Measurements from ENCODE around the gene HPCA. TPM values are rescaled to one million over a fixed set of nuclear protein-coding genes. Genes with fewer than 3 reads are reported as not detected.

The HPCA gene
- total and polyA plus RNA-seq, 10 donors: 0.29 to 0.33 (median 0.32) TPM; not detected in 7

DNA sequence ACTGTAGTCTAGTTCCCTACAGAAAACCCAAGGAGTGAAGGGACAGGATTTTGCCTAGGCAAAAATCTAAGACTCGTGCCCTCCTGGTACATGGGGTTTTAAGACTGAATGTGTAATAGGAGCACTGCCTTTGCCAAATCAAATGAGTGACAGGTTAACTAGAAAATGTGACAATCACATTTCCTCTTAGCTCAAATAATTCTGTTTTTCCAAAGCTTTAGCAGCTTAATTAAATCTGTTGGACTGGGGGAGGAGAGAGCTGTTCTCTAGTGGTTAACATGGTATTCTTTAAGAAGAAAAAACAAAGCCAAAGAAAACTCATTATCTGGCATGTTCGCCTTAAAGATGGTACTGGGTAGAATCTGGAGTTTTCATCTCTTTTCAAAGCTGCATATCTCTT, 28.2 kb upstream of the HPCA start:
- DNase-seq: no peak
- peaks cover 0 to 14% (median 5%) of the 10 kb centered on the region in 6 donors for H3K4me1 ChIP-seq
- no peaks in the 10 kb centered on the region for H3K27me3 ChIP-seq (replicated peaks in 1 of 7)
- TF ChIP-seq POLR2AphosphoS5 (IDR thresholded peaks at IDR 0.05) (no peak), POLR2A (IDR thresholded peaks at IDR 0.05) (no peak)
- TF ChIP-seq, protein P1, sequence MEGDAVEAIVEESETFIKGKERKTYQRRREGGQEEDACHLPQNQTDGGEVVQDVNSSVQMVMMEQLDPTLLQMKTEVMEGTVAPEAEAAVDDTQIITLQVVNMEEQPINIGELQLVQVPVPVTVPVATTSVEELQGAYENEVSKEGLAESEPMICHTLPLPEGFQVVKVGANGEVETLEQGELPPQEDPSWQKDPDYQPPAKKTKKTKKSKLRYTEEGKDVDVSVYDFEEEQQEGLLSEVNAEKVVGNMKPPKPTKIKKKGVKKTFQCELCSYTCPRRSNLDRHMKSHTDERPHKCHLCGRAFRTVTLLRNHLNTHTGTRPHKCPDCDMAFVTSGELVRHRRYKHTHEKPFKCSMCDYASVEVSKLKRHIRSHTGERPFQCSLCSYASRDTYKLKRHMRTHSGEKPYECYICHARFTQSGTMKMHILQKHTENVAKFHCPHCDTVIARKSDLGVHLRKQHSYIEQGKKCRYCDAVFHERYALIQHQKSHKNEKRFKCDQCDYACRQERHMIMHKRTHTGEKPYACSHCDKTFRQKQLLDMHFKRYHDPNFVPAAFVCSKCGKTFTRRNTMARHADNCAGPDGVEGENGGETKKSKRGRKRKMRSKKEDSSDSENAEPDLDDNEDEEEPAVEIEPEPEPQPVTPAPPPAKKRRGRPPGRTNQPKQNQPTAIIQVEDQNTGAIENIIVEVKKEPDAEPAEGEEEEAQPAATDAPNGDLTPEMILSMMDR (IDR thresholded peaks at IDR 0.05 in 8 of 11, conservative IDR thresholded peaks at IDR 0.05 in 3 of 11): no peak
- intact Hi-C loops (cut with DNase I; ENCODE audit: low total_unique reads): no loop called here
- no peaks in the 10 kb centered on the region for H3K9me3 ChIP-seq
- WGBS, 5 donors: 92 to 98% (median 97%) methylated on average over 2 of the region's 2 CpGs
- H3K4me3 ChIP-seq: no peak overlapping the region
- H3K36me3 ChIP-seq: peaks cover 4 to 100% (median 58%) of the 10 kb centered on the region in 6 donors
- no peak overlapping the region for H3K27ac ChIP-seq

DNA sequence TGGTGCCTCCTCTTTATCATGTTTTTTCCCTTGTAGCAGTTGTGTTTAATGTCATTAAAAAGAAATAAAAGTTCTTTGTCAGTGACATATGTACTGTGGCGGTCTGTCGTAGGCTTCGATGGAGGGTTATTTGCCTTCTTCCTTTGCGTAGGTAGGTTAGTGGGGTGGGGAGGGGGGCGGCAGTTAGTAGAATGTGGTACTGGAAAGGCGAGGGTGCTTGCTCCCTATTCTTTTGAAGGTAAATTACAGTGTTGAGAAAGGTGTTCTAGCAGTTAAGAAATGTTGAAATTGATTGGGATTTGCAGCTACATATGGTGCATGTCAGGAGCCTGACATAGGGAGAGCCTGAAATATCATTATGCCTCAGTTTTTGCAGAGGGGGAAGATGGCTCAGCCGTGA, 27.5 kb upstream of the HPCA start:
- TF ChIP-seq, protein P1 (IDR thresholded peaks at IDR 0.05 in 8 of 11, conservative IDR thresholded peaks at IDR 0.05 in 3 of 11): no peak
- TF ChIP-seq POLR2A (IDR thresholded peaks at IDR 0.05) (no peak), POLR2AphosphoS5 (IDR thresholded peaks at IDR 0.05) (no peak)
- WGBS, 5 donors: 93 to 99% (median 95%) methylated on average over 7 of the region's 7 CpGs
- intact Hi-C loops (cut with DNase I; ENCODE audit: low total_unique reads): no loop called here
- Histone ChIP-seq H3K27me3 (replicated peaks in 1 of 7) (no peaks in the 10 kb centered on the region), H3K27ac (no peak overlapping the region), H3K36me3 (peaks cover 4 to 100% (median 54%) of the 10 kb centered on the region in 6 donors), H3K9me3 (no peaks in the 10 kb centered on the region), H3K4me1 (peaks cover 0 to 14% (median 5%) of the 10 kb centered on the region in 6 donors), H3K4me3 (no peak overlapping the region)
- no peak for DNase-seq

DNA sequence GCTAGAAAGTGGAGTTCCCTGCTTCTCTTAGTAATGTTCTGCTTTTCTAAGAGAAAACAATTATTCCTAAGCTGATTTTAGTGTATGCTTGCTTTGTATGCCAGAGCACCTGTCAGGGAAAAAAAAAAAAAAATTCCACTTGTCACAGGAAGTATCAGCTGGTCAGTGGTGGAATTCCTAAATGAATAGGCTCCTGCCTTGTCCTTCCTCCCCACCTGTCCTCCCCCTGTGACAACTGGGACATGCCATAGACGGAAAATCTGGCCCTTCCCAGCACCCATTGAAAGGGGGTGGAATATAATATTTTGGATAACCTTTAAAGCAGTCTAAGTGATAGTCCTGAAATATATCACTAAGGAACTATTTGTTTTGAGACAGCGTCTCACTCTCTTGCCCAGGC, 26.4 kb upstream of the HPCA start:
- no peak for DNase-seq
- Histone ChIP-seq H3K27ac (no peak overlapping the region), H3K4me3 (no peak overlapping the region), H3K36me3 (peaks cover 4 to 98% (median 45%) of the 10 kb centered on the region in 6 donors), H3K27me3 (replicated peaks in 1 of 7) (no peaks in the 10 kb centered on the region), H3K4me1 (peaks cover 0 to 14% (median 5%) of the 10 kb centered on the region in 6 donors), H3K9me3 (no peaks in the 10 kb centered on the region)
- intact Hi-C loops (cut with DNase I; ENCODE audit: low total_unique reads): no loop called here
- TF ChIP-seq POLR2A (IDR thresholded peaks at IDR 0.05) (no peak), POLR2AphosphoS5 (IDR thresholded peaks at IDR 0.05) (no peak)
- TF ChIP-seq, protein P1 (IDR thresholded peaks at IDR 0.05 in 8 of 11, conservative IDR thresholded peaks at IDR 0.05 in 3 of 11): no peak
- WGBS, 5 donors: 95 to 100% (median 97%) methylated on average over 2 of the region's 2 CpGs

DNA sequence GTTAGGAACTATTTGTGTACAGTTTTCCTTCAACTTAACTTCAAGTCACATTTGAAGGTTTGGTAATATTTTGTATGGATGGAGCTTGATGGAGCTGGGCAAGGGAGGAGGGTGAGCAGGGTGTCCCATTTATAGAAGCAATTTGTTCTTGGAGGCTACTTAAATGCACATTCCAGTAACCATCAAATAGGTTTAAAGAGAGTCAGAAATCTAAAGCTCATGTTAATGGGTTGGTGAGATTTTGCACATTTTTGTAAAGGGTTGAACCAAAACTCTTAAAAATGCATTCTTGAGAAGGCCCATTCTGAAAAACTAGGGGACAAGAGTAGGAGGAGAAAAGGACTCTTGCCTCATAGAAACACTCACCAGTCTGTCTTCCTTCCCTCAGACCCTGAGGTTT, 25.7 kb upstream of the HPCA start:
- intact Hi-C loops (cut with DNase I; ENCODE audit: low total_unique reads): no loop called here
- no peak for DNase-seq
- Histone ChIP-seq H3K27ac (no peak overlapping the region), H3K9me3 (no peaks in the 10 kb centered on the region), H3K27me3 (replicated peaks in 1 of 7) (no peaks in the 10 kb centered on the region), H3K36me3 (peaks cover 4 to 98% (median 39%) of the 10 kb centered on the region in 6 donors), H3K4me3 (no peak overlapping the region), H3K4me1 (peaks cover 0 to 14% (median 5%) of the 10 kb centered on the region in 6 donors)
- TF ChIP-seq, protein P1 (IDR thresholded peaks at IDR 0.05 in 8 of 11, conservative IDR thresholded peaks at IDR 0.05 in 3 of 11): no peak
- TF ChIP-seq POLR2A (IDR thresholded peaks at IDR 0.05) (no peak), POLR2AphosphoS5 (IDR thresholded peaks at IDR 0.05) (no peak)
